ENCODE data around the gene BATF2.
"Not testable (repeated sequence)": the region's sequence is repeated elsewhere in the genome, so short reads cannot be mapped to it uniquely, and the experiment has no call there.

The BATF2 gene

GRCh38 chr11:65003282-65003681 lies 6.5 kb upstream of the BATF2 start:
- Histone ChIP-seq H3K36me3 (ENCODE audit: insufficient read depth, low read length) (no peaks in the 10 kb centered on the region), H2AFZ (ENCODE audit: low read depth, low read length) (no peak overlapping the region), H3K9me3 (ENCODE audit: low read length) (no peaks in the 10 kb centered on the region), H3K4me1 (ENCODE audit: insufficient read depth, low read length) (no peaks in the 10 kb centered on the region), H3K27me3 (ENCODE audit: insufficient read depth, low read length) (peaks cover 4% of the 10 kb centered on the region), H3K4me3 (ENCODE audit: low read length) (no peak overlapping the region)

GRCh38 chr11:65002706-65003105 lies 5.9 kb upstream of the BATF2 start:
- Histone ChIP-seq H3K4me3 (ENCODE audit: low read length) (no peak overlapping the region), H3K27me3 (ENCODE audit: insufficient read depth, low read length) (peaks cover 4% of the 10 kb centered on the region)

GRCh38 chr11:64999478-64999877 lies 2.7 kb upstream of the BATF2 start:
- no peak overlapping the region for H2AFZ ChIP-seq (ENCODE audit: low read depth, low read length)
- H3K27me3 ChIP-seq (ENCODE audit: insufficient read depth, low read length), result no peaks in the 10 kb centered on the region
- H3K9me3 ChIP-seq (ENCODE audit: low read length), result no peaks in the 10 kb centered on the region
- no peaks in the 10 kb centered on the region for H3K4me1 ChIP-seq (ENCODE audit: insufficient read depth, low read length)
- no peak overlapping the region for H3K4me3 ChIP-seq (ENCODE audit: low read length)
- no peaks in the 10 kb centered on the region for H3K36me3 ChIP-seq (ENCODE audit: insufficient read depth, low read length)

More at GRCh38 chr11:65002706-65003105, 5.9 kb upstream of the BATF2 start:
- no peaks in the 10 kb centered on the region for H3K36me3 ChIP-seq (ENCODE audit: insufficient read depth, low read length)
- no peaks in the 10 kb centered on the region for H3K4me1 ChIP-seq (ENCODE audit: insufficient read depth, low read length)
- H2AFZ ChIP-seq (ENCODE audit: low read depth, low read length), result no peak overlapping the region
- no peaks in the 10 kb centered on the region for H3K9me3 ChIP-seq (ENCODE audit: low read length)

- no peaks in the 10 kb centered on the region for H3K36me3 ChIP-seq (ENCODE audit: insufficient read depth, low read length)
- H3K9me3 ChIP-seq (ENCODE audit: low read length), result no peaks in the 10 kb centered on the region
- no peaks in the 10 kb centered on the region for H3K4me1 ChIP-seq (ENCODE audit: insufficient read depth, low read length)
- H3K4me3 ChIP-seq (ENCODE audit: low read length), result no peak overlapping the region
- no peaks in the 10 kb centered on the region for H3K27me3 ChIP-seq (ENCODE audit: insufficient read depth, low read length)
- no peak overlapping the region for H2AFZ ChIP-seq (ENCODE audit: low read depth, low read length)
Observed at GRCh38 chr11:64998690-64999431, 2.1 kb upstream of the BATF2 start.

- no peaks in the 10 kb centered on the region for H3K9me3 ChIP-seq (ENCODE audit: low read length)
- no peaks in the 10 kb centered on the region for H3K27me3 ChIP-seq (ENCODE audit: insufficient read depth, low read length)
- no peak overlapping the region for H2AFZ ChIP-seq (ENCODE audit: low read depth, low read length)
- no peaks in the 10 kb centered on the region for H3K4me1 ChIP-seq (ENCODE audit: insufficient read depth, low read length)
- H3K36me3 ChIP-seq (ENCODE audit: insufficient read depth, low read length), result no peaks in the 10 kb centered on the region
- no peak overlapping the region for H3K4me3 ChIP-seq (ENCODE audit: low read length)
Observed at GRCh38 chr11:64998141-64998540, 1.4 kb upstream of the BATF2 start.

- Histone ChIP-seq H3K36me3 (ENCODE audit: insufficient read depth, low read length) (no peaks in the 10 kb centered on the region), H3K27me3 (ENCODE audit: insufficient read depth, low read length) (no peaks in the 10 kb centered on the region), H3K4me3 (ENCODE audit: low read length) (no peak overlapping the region)
Observed at GRCh38 chr11:64996327-64996709, 453 bp downstream of the BATF2 start.

GRCh38 chr11:64994318-64994717 lies 2.5 kb downstream of the BATF2 start:
- no peak overlapping the region for H3K4me3 ChIP-seq (ENCODE audit: low read length)
- H3K4me1 ChIP-seq (ENCODE audit: insufficient read depth, low read length), result no peaks in the 10 kb centered on the region
- H3K9me3 ChIP-seq (ENCODE audit: low read length), result no peaks in the 10 kb centered on the region
- H3K27me3 ChIP-seq (ENCODE audit: insufficient read depth, low read length), result no peaks in the 10 kb centered on the region
- no peak overlapping the region for H2AFZ ChIP-seq (ENCODE audit: low read depth, low read length)
- no peaks in the 10 kb centered on the region for H3K36me3 ChIP-seq (ENCODE audit: insufficient read depth, low read length)

More at GRCh38 chr11:64996327-64996709, 453 bp downstream of the BATF2 start:
- H3K9me3 ChIP-seq (ENCODE audit: low read length), result no peaks in the 10 kb centered on the region
- peak overlapping the region; percentile 14 for H2AFZ ChIP-seq (ENCODE audit: low read depth, low read length)
- H3K4me1 ChIP-seq (ENCODE audit: insufficient read depth, low read length), result no peaks in the 10 kb centered on the region

GRCh38 chr11:64990222-64990923 lies 6.4 kb downstream of the BATF2 start:
- Histone ChIP-seq H3K36me3 (ENCODE audit: insufficient read depth, low read length) (no peaks in the 10 kb centered on the region), H3K27me3 (ENCODE audit: insufficient read depth, low read length) (no peaks in the 10 kb centered on the region), H3K9me3 (ENCODE audit: low read length) (no peaks in the 10 kb centered on the region), H3K4me1 (ENCODE audit: insufficient read depth, low read length) (no peaks in the 10 kb centered on the region), H2AFZ (ENCODE audit: low read depth, low read length) (no peak overlapping the region), H3K4me3 (ENCODE audit: low read length) (no peak overlapping the region)

GRCh38 chr11:64989416-64989815 lies 7.4 kb downstream of the BATF2 start:
- H2AFZ ChIP-seq (ENCODE audit: low read depth, low read length), result no peak overlapping the region
- no peaks in the 10 kb centered on the region for H3K36me3 ChIP-seq (ENCODE audit: insufficient read depth, low read length)
- no peaks in the 10 kb centered on the region for H3K4me1 ChIP-seq (ENCODE audit: insufficient read depth, low read length)
- H3K9me3 ChIP-seq (ENCODE audit: low read length), result no peaks in the 10 kb centered on the region
- no peak overlapping the region for H3K4me3 ChIP-seq (ENCODE audit: low read length)
- H3K27me3 ChIP-seq (ENCODE audit: insufficient read depth, low read length), result no peaks in the 10 kb centered on the region

GRCh38 chr11:64987998-64988854 lies 8.5 kb downstream of the BATF2 start:
- H3K27me3 ChIP-seq (ENCODE audit: insufficient read depth, low read length), result no peaks in the 10 kb centered on the region
- H3K9me3 ChIP-seq (ENCODE audit: low read length), result no peaks in the 10 kb centered on the region
- no peak overlapping the region for H3K4me3 ChIP-seq (ENCODE audit: low read length)
- H2AFZ ChIP-seq (ENCODE audit: low read depth, low read length), result no peak overlapping the region
- no peaks in the 10 kb centered on the region for H3K4me1 ChIP-seq (ENCODE audit: insufficient read depth, low read length)
- no peaks in the 10 kb centered on the region for H3K36me3 ChIP-seq (ENCODE audit: insufficient read depth, low read length)

- not testable (repeated sequence) for H3K9me3 ChIP-seq (ENCODE audit: low read length); H2AFZ ChIP-seq (ENCODE audit: low read depth, low read length); H3K4me1 ChIP-seq (ENCODE audit: insufficient read depth, low read length)
Observed at GRCh38 chr11:64983339-64983738, 13.4 kb downstream of the BATF2 start.

GRCh38 chr11:64976651-64977050 lies 20.1 kb downstream of the BATF2 start:
- H2AFZ ChIP-seq (ENCODE audit: low read depth, low read length), result no peak overlapping the region
- peaks cover 9% of the 10 kb centered on the region for H3K27me3 ChIP-seq (ENCODE audit: insufficient read depth, low read length)
- H3K4me3 ChIP-seq (ENCODE audit: low read length), result no peak overlapping the region
- H3K9me3 ChIP-seq (ENCODE audit: low read length), result peaks cover 5% of the 10 kb centered on the region
- no peaks in the 10 kb centered on the region for H3K36me3 ChIP-seq (ENCODE audit: insufficient read depth, low read length)
- no peaks in the 10 kb centered on the region for H3K4me1 ChIP-seq (ENCODE audit: insufficient read depth, low read length)

More at GRCh38 chr11:64983339-64983738, 13.4 kb downstream of the BATF2 start:
- H3K4me3 ChIP-seq (ENCODE audit: low read length); H3K27me3 ChIP-seq (ENCODE audit: insufficient read depth, low read length); H3K36me3 ChIP-seq (ENCODE audit: insufficient read depth, low read length): not testable (repeated sequence)

- peaks cover 4% of the 10 kb centered on the region for H3K27me3 ChIP-seq (ENCODE audit: insufficient read depth, low read length)
- H3K36me3 ChIP-seq (ENCODE audit: insufficient read depth, low read length), result no peaks in the 10 kb centered on the region
- no peaks in the 10 kb centered on the region for H3K4me1 ChIP-seq (ENCODE audit: insufficient read depth, low read length)
- H3K9me3 ChIP-seq (ENCODE audit: low read length), result peaks cover 5% of the 10 kb centered on the region
- H2AFZ ChIP-seq (ENCODE audit: low read depth, low read length), result no peak overlapping the region
- H3K4me3 ChIP-seq (ENCODE audit: low read length), result no peak overlapping the region
Observed at GRCh38 chr11:64974124-64974523, 22.6 kb downstream of the BATF2 start.
